HG03097 (cell line): ENCODE data around the gene STT3B.
"Not testable (repeated sequence)": the region's sequence is repeated elsewhere in the genome, so short reads cannot be mapped to it uniquely, and the experiment has no call there.

Source experiments
- ATAC-seq: cut with Tn5 transposase; IDR thresholded peaks from one replicate; pipeline ENCODE4 v1.9.1; 2021; ENCODE audit not compliant: unreplicated experiment, low FRiP score

The STT3B gene

DNA sequence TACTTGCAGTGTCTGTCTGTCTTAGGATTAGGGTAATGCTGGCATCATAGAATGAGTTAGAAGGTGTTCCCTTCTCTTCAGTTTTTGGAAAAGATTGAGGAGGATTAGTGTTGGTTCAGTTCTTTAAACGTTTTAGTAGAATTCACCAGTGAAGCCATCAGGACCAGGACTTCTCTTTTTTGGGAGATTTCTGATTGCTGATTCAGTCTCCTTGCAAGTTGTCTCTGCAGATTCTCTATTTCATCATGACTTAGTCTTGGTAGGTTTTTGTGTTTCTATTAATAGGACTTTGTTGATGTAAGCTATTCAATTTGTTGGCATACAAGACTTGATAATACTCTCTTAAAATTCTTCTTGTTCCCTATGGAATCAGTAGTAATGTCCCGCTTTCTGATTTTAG is 48.9 kb downstream of the STT3B start:
- no peak for ATAC-seq

DNA sequence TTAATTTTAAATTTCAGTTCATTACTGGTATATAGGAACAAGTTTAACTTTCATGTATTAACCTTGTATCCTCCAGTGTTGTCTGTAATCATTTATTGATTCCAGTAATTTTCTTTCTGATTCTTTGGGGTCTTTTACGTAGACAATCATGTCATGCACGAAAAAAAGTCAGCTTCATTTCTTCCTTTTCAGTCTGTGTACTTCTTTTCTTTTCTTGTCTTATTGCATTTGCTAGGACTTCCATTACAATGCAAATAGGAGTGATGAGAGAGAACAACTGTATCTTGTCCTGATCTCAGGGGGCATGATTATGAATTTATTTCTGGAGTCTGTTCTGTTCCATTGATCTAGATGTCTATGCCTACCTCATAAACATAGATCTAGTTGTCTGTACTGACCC is 56.5 kb downstream of the STT3B start:
- no peak for ATAC-seq

DNA sequence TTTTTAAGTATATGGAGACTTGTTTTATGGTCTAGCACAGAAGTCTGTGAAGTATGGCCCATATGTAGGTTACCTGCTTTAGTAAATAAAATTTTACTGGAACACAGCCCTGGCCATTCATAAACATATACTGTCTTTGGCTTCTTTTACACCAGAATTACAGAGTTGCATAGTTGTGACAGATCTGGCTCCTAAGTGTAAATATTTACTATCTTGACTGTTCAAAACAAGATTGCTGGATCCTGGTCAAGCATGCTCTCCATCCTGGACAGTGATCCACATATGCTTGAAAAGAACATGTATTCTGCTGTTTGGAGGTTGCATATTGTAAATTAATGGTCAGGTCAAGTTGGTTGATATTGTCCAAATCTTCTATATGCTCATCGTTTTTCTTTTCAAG is 57.9 kb downstream of the STT3B start:
- no peak for ATAC-seq

GRCh38 chr3:31592764-31593163 is 60.0 kb downstream of the STT3B start:
- no peak for ATAC-seq

DNA sequence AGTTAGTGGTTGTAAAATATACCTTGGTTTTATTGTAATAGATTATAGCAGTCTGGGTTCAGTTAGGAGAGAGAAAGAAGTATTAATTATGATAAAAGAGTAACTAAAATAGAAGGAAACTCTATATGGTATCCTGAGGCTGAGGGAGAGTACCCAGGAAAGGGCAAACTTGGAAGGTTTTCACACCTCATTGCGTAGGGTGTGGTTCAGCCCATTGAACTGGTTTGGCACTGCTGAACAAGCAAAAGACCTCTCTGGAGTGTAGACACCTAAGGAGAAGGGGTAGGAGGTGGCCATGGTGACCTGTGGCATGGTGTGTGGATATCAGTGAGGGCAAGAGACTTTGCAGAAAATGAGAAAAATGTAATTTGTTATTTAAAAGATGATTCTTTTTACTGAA is 63.5 kb downstream of the STT3B start:
- ATAC-seq: no peak

DNA sequence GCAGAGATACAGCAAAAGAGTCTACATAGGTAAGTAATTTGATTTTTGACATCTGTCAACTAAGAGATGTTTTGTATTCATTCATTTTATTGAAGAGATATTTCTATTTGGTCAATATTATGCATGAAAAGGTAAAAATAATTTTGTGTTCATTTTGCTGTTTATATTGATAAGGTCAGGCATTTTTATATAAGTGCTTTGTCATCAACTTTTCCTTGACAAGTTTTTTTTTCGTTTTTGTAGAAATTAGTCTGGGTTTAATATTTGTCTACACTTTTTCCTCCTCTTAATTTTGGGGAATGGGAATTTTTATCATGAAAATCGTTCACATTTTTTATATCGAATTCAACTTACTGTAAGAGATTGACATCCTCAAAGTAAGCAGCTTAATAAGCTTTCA is 67.7 kb downstream of the STT3B start:
- no peak for ATAC-seq

- ATAC-seq: not testable (repeated sequence)
Measured at GRCh38 chr3:31605333-31605732, 72.6 kb downstream of the STT3B start.

GRCh38 chr3:31606453-31606852 is 73.7 kb downstream of the STT3B start:
- no peak for ATAC-seq

- no peak for ATAC-seq
Measured at GRCh38 chr3:31610700-31611275, 78.1 kb downstream of the STT3B start.

- ATAC-seq: no peak
Measured at GRCh38 chr3:31613177-31613576, 80.5 kb downstream of the STT3B start.

DNA sequence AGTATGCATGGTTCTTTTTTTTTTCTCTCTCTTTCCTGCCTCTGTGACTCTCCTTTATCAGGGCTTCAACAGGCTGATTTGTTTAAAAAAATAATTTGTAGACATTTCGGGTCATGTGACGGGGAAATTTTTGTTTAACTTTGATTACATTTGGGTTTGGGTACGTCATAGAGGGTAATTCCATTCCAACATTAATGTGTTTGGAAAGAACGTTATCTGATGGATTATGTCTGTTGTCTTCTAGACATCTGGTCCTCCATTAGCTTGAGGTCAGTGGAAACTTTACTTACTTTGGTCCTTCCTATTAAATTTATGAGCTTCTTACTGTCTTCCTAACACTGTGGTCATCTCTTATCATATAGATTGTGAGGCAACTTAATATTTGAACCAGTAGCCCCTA is 80.9 kb downstream of the STT3B start:
- ATAC-seq: no peak

GRCh38 chr3:31614162-31614921 is 81.6 kb downstream of the STT3B start:
- ATAC-seq: no peak

GRCh38 chr3:31615071-31615875 is 82.5 kb downstream of the STT3B start:
- no peak for ATAC-seq

DNA sequence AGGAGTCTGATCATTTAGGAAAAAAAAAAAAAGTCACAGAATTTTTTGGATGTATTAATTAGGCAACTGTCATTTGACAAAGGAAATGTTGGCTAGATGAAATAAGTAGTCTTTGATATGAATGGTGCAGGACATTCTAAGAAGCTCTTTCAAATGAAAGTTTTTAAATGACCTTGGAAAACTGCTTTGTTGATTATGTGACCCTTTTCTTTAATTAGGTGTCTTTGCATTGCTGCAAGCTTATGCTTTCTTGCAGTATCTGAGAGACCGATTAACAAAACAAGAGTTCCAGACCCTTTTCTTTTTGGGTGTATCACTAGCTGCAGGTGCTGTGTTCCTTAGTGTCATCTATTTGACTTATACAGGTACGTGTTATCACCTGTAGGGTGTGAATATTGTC is 84.0 kb downstream of the STT3B start:
- ATAC-seq: no peak

DNA sequence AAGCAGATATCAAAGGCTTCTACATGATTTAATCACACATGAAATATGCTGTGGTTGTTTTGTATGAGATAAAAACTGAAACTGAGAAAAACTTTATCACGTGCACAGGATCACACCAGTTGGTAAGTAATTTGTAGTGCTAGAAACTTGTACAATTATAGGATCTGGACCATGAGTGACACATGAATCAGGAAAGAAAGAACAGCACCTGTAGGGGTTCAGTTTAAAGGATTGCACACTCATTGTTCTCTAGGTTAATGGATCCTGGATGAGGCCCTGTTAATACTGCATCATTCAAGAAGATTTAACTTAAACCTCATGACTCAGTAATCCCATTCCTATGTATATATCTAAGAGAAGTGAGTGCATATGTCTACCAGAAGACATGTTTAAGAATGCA is 87.9 kb downstream of the STT3B start:
- ATAC-seq: peak; percentile 35

- ATAC-seq: no peak
Measured at GRCh38 chr3:31621314-31621713, 88.6 kb downstream of the STT3B start.

DNA sequence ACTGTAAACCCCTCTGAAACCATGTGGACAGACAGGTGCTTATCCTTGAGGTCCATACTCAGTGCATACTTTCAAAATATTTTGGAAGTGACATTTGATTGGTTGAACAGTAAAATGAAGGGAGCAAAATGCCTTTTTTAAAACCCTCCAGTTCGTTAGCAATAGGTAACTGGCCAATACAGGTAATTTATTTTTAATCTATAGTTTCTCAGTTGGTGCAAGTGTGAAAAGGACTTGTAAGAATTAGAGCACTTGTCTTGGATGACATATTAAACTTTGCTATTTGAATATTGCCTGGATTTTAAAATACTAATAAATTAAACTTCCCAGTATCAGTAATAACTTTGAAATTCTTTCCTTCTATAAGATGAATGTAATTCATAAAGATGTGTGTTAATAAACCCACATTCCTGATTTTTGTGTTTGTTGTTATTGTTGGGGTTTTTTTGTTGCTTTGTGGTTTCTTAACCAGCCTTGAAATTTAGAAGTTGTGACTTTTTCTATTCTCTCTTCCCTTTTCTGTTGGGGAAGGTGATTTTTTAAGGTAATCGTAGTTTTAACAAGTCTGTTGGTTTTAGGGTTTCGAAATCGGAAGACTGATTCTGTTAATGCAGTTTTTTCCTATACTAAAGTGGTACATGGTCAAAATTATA is 90.0 kb downstream of the STT3B start:
- ATAC-seq: peak; percentile 40

- no peak for ATAC-seq
Measured at GRCh38 chr3:31624083-31624709, 91.5 kb downstream of the STT3B start.

- no peak for ATAC-seq
Measured at GRCh38 chr3:31625358-31625757, 92.6 kb downstream of the STT3B start.

DNA sequence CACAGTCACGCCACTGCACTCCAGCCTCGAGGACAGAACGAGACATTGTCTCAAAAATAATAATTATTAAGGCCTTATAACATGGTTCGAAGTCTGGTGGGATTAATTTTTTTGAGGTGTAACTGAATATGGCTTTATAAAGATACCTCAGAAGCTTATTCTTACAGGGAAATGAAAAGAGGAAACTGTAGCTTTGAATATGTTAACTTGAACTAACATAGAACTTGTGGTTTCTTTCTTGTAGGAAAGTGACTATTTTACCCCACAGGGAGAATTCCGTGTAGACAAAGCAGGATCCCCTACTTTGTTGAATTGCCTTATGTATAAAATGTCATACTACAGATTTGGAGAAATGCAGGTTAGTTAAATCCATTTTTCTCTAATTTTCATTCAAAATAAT is 96.3 kb downstream of the STT3B start:
- ATAC-seq: no peak

DNA sequence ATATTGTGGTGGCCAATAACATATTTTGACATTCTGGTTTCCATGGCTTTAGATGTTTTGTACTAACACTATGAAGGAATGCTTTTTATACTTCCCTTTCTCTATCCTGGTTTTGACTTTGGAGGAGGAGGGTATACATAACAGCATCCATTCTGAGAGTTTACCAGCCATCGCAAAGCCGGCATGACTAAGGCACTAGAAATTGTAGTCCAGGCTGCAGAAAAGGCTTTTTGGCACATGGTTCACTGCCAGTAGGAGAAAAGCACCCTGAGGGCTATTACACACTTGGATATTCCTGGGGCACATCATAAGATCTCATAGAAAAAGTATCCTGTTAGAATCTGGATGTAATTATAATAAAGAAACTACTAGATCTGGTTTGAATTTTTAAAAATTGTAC is 101.8 kb downstream of the STT3B start:
- no peak for ATAC-seq
